Neuronal stem cell (in vitro differentiated cells): ENCODE results near the gene CMTM5.

ENCODE experiments used
- DNase-seq: peaks from one replicate; pipeline ENCODE4 v3.0.0-alpha.2; 2013; ENCODE audit warnings: low spot score
- H2AFZ ChIP-seq: one replicate; pipeline ENCODE4 v1.6.1; 2013; ENCODE audit warnings: mild to moderate bottlenecking, low read length, inconsistent platforms
- H2AK5ac ChIP-seq: 2 replicates; pipeline ENCODE4 v1.6.1; 2013; ENCODE audit warnings: low read depth, mild to moderate bottlenecking, inconsistent platforms, low read length, moderate library complexity, mixed read lengths
- H2BK120ac ChIP-seq: 2 replicates; pipeline ENCODE4 v1.6.1; 2013; ENCODE audit warnings: low read depth, mild to moderate bottlenecking, inconsistent platforms, low read length, moderate library complexity, mixed read lengths
- H2BK12ac ChIP-seq: one replicate; pipeline ENCODE4 v1.6.1; 2013; ENCODE audit warnings: low read length, inconsistent platforms
- H2BK15ac ChIP-seq: 2 replicates; pipeline ENCODE4 v1.6.1; 2013; ENCODE audit warnings: mild to moderate bottlenecking, low read length, inconsistent platforms, mixed read lengths
- H2BK5ac ChIP-seq: one replicate; pipeline ENCODE4 v1.6.1; 2013; ENCODE audit warnings: inconsistent platforms, mild to moderate bottlenecking, low read length, moderate library complexity
- H3K14ac ChIP-seq: one replicate; pipeline ENCODE4 v1.6.1; 2013; ENCODE audit warnings: low read length, inconsistent platforms
- H3K18ac ChIP-seq: 2 replicates; pipeline ENCODE4 v1.6.1; 2013; ENCODE audit warnings: low read length, inconsistent platforms
- H3K23ac ChIP-seq: 2 replicates; pipeline ENCODE4 v1.6.1; 2013; ENCODE audit warnings: low read depth, mild to moderate bottlenecking, mixed read lengths, low read length, inconsistent platforms; ENCODE audit not compliant: poor library complexity
- H3K27ac ChIP-seq: replicated peaks from 3 replicates; pipeline ENCODE4 v1.5.1; 2013; ENCODE audit warnings: low read length, inconsistent platforms
- H3K27me3 ChIP-seq, 3 experiments: 2 replicates each; pipeline ENCODE4 v1.6.1; 2013; ENCODE audit warnings: low read length in 3 of 3, mild to moderate bottlenecking in 2 of 3, inconsistent platforms in 1 of 3, low read depth in 1 of 3, mixed read lengths in 1 of 3, moderate library complexity in 1 of 3; ENCODE audit not compliant: control insufficient read depth in 3 of 3, insufficient read depth in 3 of 3
- H3K36me3 ChIP-seq, 2 donors: replicated peaks in 1 of 2; 2 replicates each; pipeline ENCODE4 v1.6.1; 2013; ENCODE audit warnings: low read length in 2 of 2; ENCODE audit not compliant: control insufficient read depth in 2 of 2, insufficient read depth in 2 of 2
- H3K4ac ChIP-seq: 2 replicates; pipeline ENCODE4 v1.6.1; 2013; ENCODE audit warnings: inconsistent platforms, mild to moderate bottlenecking, low read length, moderate library complexity
- H3K4me1 ChIP-seq, 2 donors: 1 replicate in 1 of 2; 2 replicates in 1 of 2; pipeline ENCODE4 v1.6.1; 2013; ENCODE audit warnings: low read length in 2 of 2, low read depth in 1 of 2; ENCODE audit not compliant: control insufficient read depth in 2 of 2, insufficient read depth in 1 of 2
- H3K4me2 ChIP-seq: one replicate; pipeline ENCODE4 v1.6.1; 2013; ENCODE audit warnings: mild to moderate bottlenecking, low read length, inconsistent platforms; ENCODE audit not compliant: insufficient read depth, poor library complexity, severe bottlenecking
- H3K4me3 ChIP-seq, 2 donors: 2 replicates each; pipeline ENCODE4 v1.5.1; 2013; ENCODE audit warnings: low read length in 2 of 2, mild to moderate bottlenecking in 2 of 2, inconsistent platforms in 1 of 2, moderate library complexity in 1 of 2
- H3K79me1 ChIP-seq: one replicate; pipeline ENCODE4 v1.6.1; 2013; ENCODE audit warnings: low read depth, mild to moderate bottlenecking, inconsistent platforms, low read length, moderate library complexity
- H3K9ac ChIP-seq: one replicate; pipeline ENCODE4 v1.6.1; 2013; ENCODE audit warnings: mild to moderate bottlenecking, low read depth, low read length, inconsistent platforms; ENCODE audit not compliant: poor library complexity
- H3K9me3 ChIP-seq, 2 donors: replicated peaks in 1 of 2; 2 replicates each; pipeline versions ENCODE3 to v1.6.1; 2013; ENCODE audit warnings: low read length in 2 of 2, mild to moderate bottlenecking in 2 of 2, inconsistent platforms in 1 of 2, low read depth in 1 of 2, mixed read lengths in 1 of 2, moderate library complexity in 1 of 2; ENCODE audit not compliant: control insufficient read depth in 2 of 2, insufficient read depth in 1 of 2
- H4K8ac ChIP-seq: one replicate; pipeline ENCODE4 v1.6.1; 2013; ENCODE audit warnings: low read depth, mild to moderate bottlenecking, inconsistent platforms, low read length, moderate library complexity
- H4K91ac ChIP-seq: one replicate; pipeline ENCODE4 v1.6.1; 2013; ENCODE audit warnings: low read length, low read depth, mild to moderate bottlenecking, inconsistent platforms; ENCODE audit not compliant: poor library complexity
- WGBS, 2 donors: extraction: QIAGEN DNeasy Blood & Tissue Kit; methylation state at CpG; one replicate each; pipeline ENCODE4 v1.1.7; 2013; ENCODE audit warnings: missing lambda C conversion rate in 2 of 2, mixed read lengths in 1 of 2; ENCODE audit not compliant: insufficient read length in 2 of 2, insufficient replicate concordance in 1 of 2; ENCODE audit errors: extremely low coverage in 2 of 2; 5-methylcytosine and 5-hydroxymethylcytosine counted together

Gene CMTM5

GRCh38 chr14:23358042-23358441 lies 18.8 kb upstream of the CMTM5 start:
- no peak overlapping the region for H3K27ac ChIP-seq
- no peak overlapping the region for H3K23ac ChIP-seq
- peaks cover 1% of the 10 kb centered on the region for H3K79me1 ChIP-seq
- H2BK120ac ChIP-seq = no peak overlapping the region
- H3K36me3 ChIP-seq = peaks cover 38 to 74% of the 10 kb centered on the region in 2 donors
- H3K9me3 ChIP-seq = no peaks in the 10 kb centered on the region
- no peak overlapping the region for H3K18ac ChIP-seq
- DNase-seq = no peak
- H2AFZ ChIP-seq = no peak overlapping the region
- WGBS, 2 donors = no CpG with 5 or more reads among the region's 3 CpGs
- H3K4ac ChIP-seq = no peak overlapping the region
- no peak overlapping the region for H4K91ac ChIP-seq
- no peaks in the 10 kb centered on the region for H3K27me3 ChIP-seq
- no peak overlapping the region for H3K4me3 ChIP-seq
- no peak overlapping the region for H3K14ac ChIP-seq
- H2AK5ac ChIP-seq = no peak overlapping the region
- peaks cover 3 to 4% of the 10 kb centered on the region in 2 donors for H3K4me1 ChIP-seq
- no peak overlapping the region for H3K4me2 ChIP-seq
- H2BK5ac ChIP-seq = no peak overlapping the region
- no peak overlapping the region for H2BK15ac ChIP-seq
- no peak overlapping the region for H3K9ac ChIP-seq
- H4K8ac ChIP-seq = no peak overlapping the region
- no peak overlapping the region for H2BK12ac ChIP-seq

- Histone ChIP-seq H3K23ac (no peak overlapping the region), H3K4me1 (peaks cover under 1 to 6% of the 10 kb centered on the region in 2 donors), H3K18ac (no peak overlapping the region), H3K79me1 (peaks cover 1% of the 10 kb centered on the region), H3K36me3 (peaks cover 38 to 80% of the 10 kb centered on the region in 2 donors), H3K4me2 (no peak overlapping the region), H3K27ac (no peak overlapping the region), H3K4me3 (no peak overlapping the region), H4K8ac (no peak overlapping the region), H2BK15ac (no peak overlapping the region), H3K27me3 (no peaks in the 10 kb centered on the region), H2AFZ (no peak overlapping the region), H2BK12ac (no peak overlapping the region), H2AK5ac (no peak overlapping the region), H3K9me3 (no peaks in the 10 kb centered on the region), H3K9ac (peak overlapping the region; percentile 22), H2BK120ac (no peak overlapping the region), H3K4ac (no peak overlapping the region), H2BK5ac (no peak overlapping the region), H4K91ac (no peak overlapping the region), H3K14ac (no peak overlapping the region)
- no peak for DNase-seq
- no CpG with 5 or more reads among the region's 12 CpGs for WGBS, 2 donors
Measured at GRCh38 chr14:23358553-23359166, 18.2 kb upstream of the CMTM5 start.

- H3K23ac ChIP-seq = no peak overlapping the region
- no peak overlapping the region for H4K8ac ChIP-seq
- H2BK15ac ChIP-seq = no peak overlapping the region
- no peak overlapping the region for H2AFZ ChIP-seq
- H3K9me3 ChIP-seq = no peaks in the 10 kb centered on the region
- H2AK5ac ChIP-seq = no peak overlapping the region
- no peak overlapping the region for H3K4me2 ChIP-seq
- no peak overlapping the region for H3K4me3 ChIP-seq
- no peak overlapping the region for H3K4ac ChIP-seq
- no peak overlapping the region for H2BK120ac ChIP-seq
- no peak overlapping the region for H2BK5ac ChIP-seq
- H3K36me3 ChIP-seq = peaks cover 38 to 85% of the 10 kb centered on the region in 2 donors
- no peak overlapping the region for H3K27ac ChIP-seq
- H3K18ac ChIP-seq = no peak overlapping the region
- whole genome bisulfite sequencing, 2 donors = no CpG with 5 or more reads among the region's 11 CpGs
- no peak for DNase-seq
- H3K4me1 ChIP-seq = peaks cover 6 to 12% of the 10 kb centered on the region in 2 donors
- H4K91ac ChIP-seq = no peak overlapping the region
- H3K14ac ChIP-seq = no peak overlapping the region
- no peak overlapping the region for H2BK12ac ChIP-seq
- H3K27me3 ChIP-seq = no peaks in the 10 kb centered on the region
- peak overlapping the region; percentile 22 for H3K9ac ChIP-seq
- H3K79me1 ChIP-seq = peaks cover 1% of the 10 kb centered on the region
Measured at GRCh38 chr14:23359167-23359626, 17.6 kb upstream of the CMTM5 start.

- H2BK15ac ChIP-seq = no peak overlapping the region
- no peaks in the 10 kb centered on the region for H3K9me3 ChIP-seq
- WGBS, 2 donors = no CpG with 5 or more reads among the region's 22 CpGs
- H3K18ac ChIP-seq = no peak overlapping the region
- H2BK120ac ChIP-seq = no peak overlapping the region
- no peak overlapping the region for H2AFZ ChIP-seq
- peaks cover 6 to 12% of the 10 kb centered on the region in 2 donors for H3K4me1 ChIP-seq
- no peak overlapping the region for H3K4me3 ChIP-seq
- H4K8ac ChIP-seq = no peak overlapping the region
- H2BK12ac ChIP-seq = no peak overlapping the region
- H2BK5ac ChIP-seq = no peak overlapping the region
- no peak overlapping the region for H3K14ac ChIP-seq
- no peaks in the 10 kb centered on the region for H3K27me3 ChIP-seq
- H3K79me1 ChIP-seq = peaks cover 1% of the 10 kb centered on the region
- H3K27ac ChIP-seq = no peak overlapping the region
- H3K4ac ChIP-seq = no peak overlapping the region
- no peak overlapping the region for H4K91ac ChIP-seq
- DNase-seq = no peak
- no peak overlapping the region for H3K4me2 ChIP-seq
- peaks cover 38 to 85% of the 10 kb centered on the region in 2 donors for H3K36me3 ChIP-seq
- H3K9ac ChIP-seq = no peak overlapping the region
- no peak overlapping the region for H2AK5ac ChIP-seq
- no peak overlapping the region for H3K23ac ChIP-seq
Measured at GRCh38 chr14:23359722-23360447, 17.0 kb upstream of the CMTM5 start.
